GM12873 (cell line): Measurements from ENCODE around the gene CSNK2A2.

Experiments
- CTCF ChIP-seq: IDR thresholded peaks from 2 replicates; pipeline ENCODE4 v1.5.1; 2012; ENCODE audit warnings: low read depth, mild to moderate bottlenecking, moderate library complexity, low read length, control low read depth; ENCODE audit not compliant: insufficient read depth; ENCODE audit errors: missing control alignments

CSNK2A2 gene

GRCh38 chr16:58226790-58227189 is 28.9 kb upstream of the CSNK2A2 start:
- no peak for TF ChIP-seq CTCF

GRCh38 chr16:58225965-58226602 is 28.2 kb upstream of the CSNK2A2 start:
- TF ChIP-seq CTCF, result no peak

GRCh38 chr16:58222532-58223316 is 24.8 kb upstream of the CSNK2A2 start:
- no peak for TF ChIP-seq CTCF

GRCh38 chr16:58219432-58219831 is 21.5 kb upstream of the CSNK2A2 start:
- no peak for TF ChIP-seq CTCF

- no peak for TF ChIP-seq CTCF
Measured at GRCh38 chr16:58218786-58219185, 20.9 kb upstream of the CSNK2A2 start.

- no peak for TF ChIP-seq CTCF
Measured at GRCh38 chr16:58217311-58217925, 19.5 kb upstream of the CSNK2A2 start.
